Keratinocyte (primary cell): ENCODE measurements around the gene AKAP13. TPM values are rescaled to one million over a fixed set of nuclear protein-coding genes. Genes with fewer than 3 reads are reported as not detected.

Experiments used
- DNase-seq: peaks from one replicate; pipeline ENCODE4 v3.0.0-alpha.2; 2011; ENCODE audit warnings: low read depth, missing footprints, low spot score
- FAIRE-seq: peaks from 2 replicates; lab custom pipeline; 2011; peaks lifted over from hg19 to GRCh38; lab: Jason Lieb, UNC
- H2AFZ ChIP-seq: 2 replicates; pipeline ENCODE4 v1.6.0; 2012; ENCODE audit warnings: low read length, control low read depth, inconsistent platforms; ENCODE audit not compliant: control insufficient read depth
- H3K27ac ChIP-seq: 2 replicates; pipeline ENCODE4 v1.5.1; 2011; ENCODE audit warnings: low read length; ENCODE audit not compliant: control insufficient read depth, insufficient read depth
- H3K27me3 ChIP-seq: 3 replicates; pipeline ENCODE4 v1.6.0; 2011; ENCODE audit warnings: low read length; ENCODE audit not compliant: control insufficient read depth, insufficient read depth; ENCODE audit errors: extremely low read depth
- H3K36me3 ChIP-seq, 2 experiments: 2 replicates in 1 of 2; 3 replicates in 1 of 2; pipeline ENCODE4 v1.5.1; 2011; ENCODE audit warnings: low read length in 2 of 2, mild to moderate bottlenecking in 1 of 2; ENCODE audit not compliant: control insufficient read depth in 2 of 2, insufficient read depth in 2 of 2; ENCODE audit errors: extremely low read depth in 1 of 2
- H3K4me1 ChIP-seq: 3 replicates; pipeline ENCODE4 v1.5.1; 2011; ENCODE audit warnings: low read length; ENCODE audit not compliant: control insufficient read depth, insufficient read depth; ENCODE audit errors: extremely low read depth
- H3K4me2 ChIP-seq: 3 replicates; pipeline ENCODE4 v1.6.0; 2011; ENCODE audit warnings: low read depth, low read length; ENCODE audit not compliant: control insufficient read depth, insufficient read depth; ENCODE audit errors: extremely low read depth
- H3K4me3 ChIP-seq, 3 experiments: fragments of 200-600 bp in 1 of 3; sonication (generic) in 1 of 3; 2 replicates in 2 of 3; 3 replicates in 1 of 3; pipeline ENCODE4 v1.5.1; 2011 to 2016; ENCODE audit warnings: low read length in 3 of 3, mild to moderate bottlenecking in 3 of 3, control low read depth in 2 of 3, inconsistent platforms in 1 of 3, low read depth in 1 of 3, mixed read lengths in 1 of 3, mixed run types in 1 of 3, moderate library complexity in 1 of 3; ENCODE audit not compliant: control insufficient read depth in 2 of 3, insufficient read depth in 2 of 3; ENCODE audit errors: extremely low read depth in 1 of 3
- H3K79me2 ChIP-seq: 2 replicates; pipeline ENCODE4 v1.6.0; 2012; ENCODE audit warnings: low read length; ENCODE audit not compliant: control insufficient read depth, insufficient read depth
- H3K9ac ChIP-seq: 3 replicates; pipeline ENCODE4 v1.6.0; 2011; ENCODE audit warnings: low read length; ENCODE audit not compliant: control insufficient read depth, insufficient read depth; ENCODE audit errors: extremely low read depth
- H3K9me1 ChIP-seq: 3 replicates; pipeline ENCODE4 v1.6.0; 2011; ENCODE audit warnings: low read length; ENCODE audit not compliant: control insufficient read depth, insufficient read depth; ENCODE audit errors: extremely low read depth
- H3K9me3 ChIP-seq: 2 replicates; pipeline ENCODE4 v1.5.1; 2012; ENCODE audit warnings: low read depth, low read length; ENCODE audit not compliant: control insufficient read depth
- H4K20me1 ChIP-seq: 3 replicates; pipeline ENCODE4 v1.6.0; 2011; ENCODE audit warnings: low read length; ENCODE audit not compliant: control insufficient read depth, insufficient read depth; ENCODE audit errors: extremely low read depth
- EZH2 ChIP-seq: IDR thresholded peaks from one replicate; pipeline ENCODE4 v1.6.1; 2012; ENCODE audit warnings: inconsistent platforms, mild to moderate bottlenecking, low read length, moderate library complexity
- dilution Hi-C: fragments of 300-500 bp; cut with MboI; formaldehyde crosslinking; loops from one replicate; pipeline ENCODE4 v1.7.0; 2020; ENCODE audit warnings: low sequenced_read_pairs; ENCODE audit not compliant: extremely low pct_ligation_motif_present
- polyA plus RNA-seq, 5 experiments: library from polyadenylated mRNA; depleted of rRNA in 3 of 5; stranded (reverse) in 3 of 5; stranded (forward) in 1 of 5; unstranded in 1 of 5; fragments of >200 nt; gene quantifications; 1 replicate in 1 of 5; 2 replicates in 3 of 5; 3 replicates in 1 of 5; pipeline versions ENCODE4 v1.2.1 to v1.2.3, GENCODE V29; 2011 to 2012; ENCODE audit warnings: missing spikeins in 2 of 5, low read depth in 1 of 5, low replicate concordance in 1 of 5
- TF ChIP-seq, protein P1 (sequence below), 3 experiments: IDR thresholded peaks in 1 of 3; conservative IDR thresholded peaks in 1 of 3; optimal IDR thresholded peaks in 1 of 3; 2 replicates in 2 of 3; 3 replicates in 1 of 3; pipeline versions ENCODE3 to v1.5.1; 2011; ENCODE audit warnings: low read length in 3 of 3, mild to moderate bottlenecking in 3 of 3, moderate library complexity in 2 of 3, control low read depth in 1 of 3, inconsistent platforms in 1 of 3; ENCODE audit not compliant: insufficient read depth in 2 of 3; ENCODE audit errors: extremely low read depth in 1 of 3

The AKAP13 gene
- polyA plus RNA-seq, 1 donor (not counting 4 experiments of a cell fraction or from before 2014, with no cell fraction given), result 16.7 TPM

DNA sequence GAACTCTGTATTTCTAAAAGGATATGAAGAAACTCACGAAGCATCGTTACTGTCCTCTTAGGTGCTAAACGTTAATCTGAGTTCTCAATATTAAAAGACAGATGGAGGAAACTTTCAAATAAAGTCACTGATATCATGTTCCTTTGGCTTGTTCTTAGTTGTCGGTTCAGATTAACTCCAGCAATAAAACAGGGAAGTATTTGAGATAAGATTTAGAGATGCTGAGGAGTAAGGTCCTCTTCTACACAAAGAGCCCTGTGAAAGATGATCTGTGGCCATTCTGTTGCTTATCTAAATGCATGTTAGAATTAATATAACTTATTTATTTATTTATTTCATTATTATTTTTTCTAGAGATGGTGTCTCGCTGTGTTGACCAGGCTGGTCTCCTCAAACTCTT, 19.2 kb downstream of the AKAP13 start:
- no peak overlapping the region for H3K4me3 ChIP-seq
- no peak overlapping the region for H3K4me2 ChIP-seq
- no peak overlapping the region for H3K27ac ChIP-seq
- peaks cover 14% of the 10 kb centered on the region for H3K4me1 ChIP-seq
- H3K9me1 ChIP-seq, result no peaks in the 10 kb centered on the region
- no peaks in the 10 kb centered on the region for H3K27me3 ChIP-seq
- H3K79me2 ChIP-seq, result peaks cover 90% of the 10 kb centered on the region
- TF ChIP-seq, protein P1, sequence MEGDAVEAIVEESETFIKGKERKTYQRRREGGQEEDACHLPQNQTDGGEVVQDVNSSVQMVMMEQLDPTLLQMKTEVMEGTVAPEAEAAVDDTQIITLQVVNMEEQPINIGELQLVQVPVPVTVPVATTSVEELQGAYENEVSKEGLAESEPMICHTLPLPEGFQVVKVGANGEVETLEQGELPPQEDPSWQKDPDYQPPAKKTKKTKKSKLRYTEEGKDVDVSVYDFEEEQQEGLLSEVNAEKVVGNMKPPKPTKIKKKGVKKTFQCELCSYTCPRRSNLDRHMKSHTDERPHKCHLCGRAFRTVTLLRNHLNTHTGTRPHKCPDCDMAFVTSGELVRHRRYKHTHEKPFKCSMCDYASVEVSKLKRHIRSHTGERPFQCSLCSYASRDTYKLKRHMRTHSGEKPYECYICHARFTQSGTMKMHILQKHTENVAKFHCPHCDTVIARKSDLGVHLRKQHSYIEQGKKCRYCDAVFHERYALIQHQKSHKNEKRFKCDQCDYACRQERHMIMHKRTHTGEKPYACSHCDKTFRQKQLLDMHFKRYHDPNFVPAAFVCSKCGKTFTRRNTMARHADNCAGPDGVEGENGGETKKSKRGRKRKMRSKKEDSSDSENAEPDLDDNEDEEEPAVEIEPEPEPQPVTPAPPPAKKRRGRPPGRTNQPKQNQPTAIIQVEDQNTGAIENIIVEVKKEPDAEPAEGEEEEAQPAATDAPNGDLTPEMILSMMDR (optimal IDR thresholded peaks at IDR 0.05 in 1 of 3, IDR thresholded peaks at IDR 0.05 in 1 of 3, conservative IDR thresholded peaks at IDR 0.05 in 1 of 3; ENCODE audit: extremely low read depth in 1 of 3, insufficient read depth in 2 of 3, low read length in 3 of 3), result no peak
- no peak for TF ChIP-seq EZH2
- H2AFZ ChIP-seq, result no peak overlapping the region
- no peaks in the 10 kb centered on the region for H3K9me3 ChIP-seq
- dilution Hi-C loops, result no loop called here
- no peak overlapping the region for H3K9ac ChIP-seq
- no peak for FAIRE-seq
- no peaks in the 10 kb centered on the region for H4K20me1 ChIP-seq
- no peak for DNase-seq
- H3K36me3 ChIP-seq, result no peaks in the 10 kb centered on the region

GRCh38 chr15:85400606-85401005, 20.2 kb downstream of the AKAP13 start:
- no peak for FAIRE-seq
- H3K4me1 ChIP-seq, result peaks cover 22% of the 10 kb centered on the region
- H3K4me3 ChIP-seq, result no peak overlapping the region
- H3K9ac ChIP-seq, result no peak overlapping the region
- H3K27me3 ChIP-seq, result no peaks in the 10 kb centered on the region
- DNase-seq, result no peak
- H3K9me3 ChIP-seq, result no peaks in the 10 kb centered on the region
- no peak for TF ChIP-seq EZH2
- TF ChIP-seq, protein P1 (optimal IDR thresholded peaks at IDR 0.05 in 1 of 3, IDR thresholded peaks at IDR 0.05 in 1 of 3, conservative IDR thresholded peaks at IDR 0.05 in 1 of 3; ENCODE audit: extremely low read depth in 1 of 3, insufficient read depth in 2 of 3, low read length in 3 of 3), result no peak
- H3K4me2 ChIP-seq, result no peak overlapping the region
- peaks cover 91% of the 10 kb centered on the region for H3K79me2 ChIP-seq
- dilution Hi-C loops, result no loop called here
- no peak overlapping the region for H3K27ac ChIP-seq
- H3K9me1 ChIP-seq, result no peaks in the 10 kb centered on the region
- H2AFZ ChIP-seq, result no peak overlapping the region
- H3K36me3 ChIP-seq, result no peaks in the 10 kb centered on the region
- no peaks in the 10 kb centered on the region for H4K20me1 ChIP-seq
